ENCODE measurements around the gene CD1E.
"Not testable (repeated sequence)": the region's sequence is repeated elsewhere in the genome, so short reads cannot be mapped to it uniquely, and the experiment has no call there.

The CD1E gene

GRCh38 chr1:158362482-158362881 lies 8.8 kb downstream of the CD1E start:
- DNase-seq (ENCODE audit: low read depth in 1 of 2, low spot score in 1 of 2): no peak

- DNase-seq (ENCODE audit: low read depth in 1 of 2, low spot score in 1 of 2): no peak
These were observed 9.2 kb downstream of the CD1E start for GRCh38 chr1:158362941-158363340.

DNA sequence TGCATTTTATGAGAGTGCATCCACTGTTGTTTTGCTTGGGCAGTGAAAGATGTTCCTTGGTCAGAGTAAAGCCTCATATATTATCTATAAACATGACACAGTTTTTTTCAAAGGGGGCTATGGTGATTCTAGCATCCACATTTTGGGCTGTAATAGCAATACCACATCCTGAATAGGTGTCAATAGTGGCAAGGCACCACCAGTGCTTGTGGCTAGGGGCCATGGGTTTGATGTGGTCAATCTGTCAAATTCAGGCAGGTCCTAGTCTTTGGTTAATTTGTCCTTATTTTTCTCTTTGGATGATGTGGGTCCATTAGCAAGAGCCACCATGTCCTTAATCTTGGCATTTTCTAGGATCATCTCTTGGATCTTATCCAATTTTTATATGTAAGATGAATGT lies 13.1 kb downstream of the CD1E start:
- no peak for DNase-seq (ENCODE audit: low read depth in 1 of 2, low spot score in 1 of 2)

DNA sequence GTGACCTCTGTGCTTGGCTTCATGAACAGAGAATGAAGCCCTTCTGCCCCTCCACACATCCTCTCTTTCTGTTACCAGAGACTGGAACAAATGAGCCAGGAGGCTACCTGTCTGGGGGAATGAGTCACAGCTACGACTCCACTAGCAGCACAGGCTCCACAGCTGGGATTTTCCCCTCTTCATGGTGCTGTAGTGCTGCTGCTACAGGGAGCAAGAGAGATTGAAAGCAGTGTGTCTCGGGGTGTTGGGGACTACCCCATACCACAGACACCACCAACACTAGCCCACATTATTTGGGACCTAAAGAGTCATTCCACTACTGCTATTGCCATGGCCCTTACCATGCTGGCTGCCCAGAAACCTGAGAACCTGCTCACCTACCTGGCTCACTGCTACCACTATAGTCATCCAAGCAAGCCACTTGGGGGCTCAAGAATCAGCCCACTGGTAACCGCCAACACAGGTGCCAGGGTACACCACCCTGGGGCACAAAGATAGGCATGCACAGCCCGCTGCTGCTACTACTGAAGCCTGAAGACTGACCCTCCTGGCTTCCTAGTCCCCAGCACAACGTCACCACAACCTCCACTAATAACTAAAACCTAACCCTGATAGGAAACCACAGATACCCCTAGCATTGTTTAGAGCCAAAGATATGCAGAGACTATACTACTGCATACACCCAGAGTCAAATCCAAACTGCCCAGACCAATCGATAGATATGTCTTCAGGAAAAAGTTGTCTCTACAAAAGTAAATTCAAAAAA lies 17.7 kb downstream of the CD1E start:
- no peak for DNase-seq (ENCODE audit: low read depth in 1 of 2, low spot score in 1 of 2)

DNA sequence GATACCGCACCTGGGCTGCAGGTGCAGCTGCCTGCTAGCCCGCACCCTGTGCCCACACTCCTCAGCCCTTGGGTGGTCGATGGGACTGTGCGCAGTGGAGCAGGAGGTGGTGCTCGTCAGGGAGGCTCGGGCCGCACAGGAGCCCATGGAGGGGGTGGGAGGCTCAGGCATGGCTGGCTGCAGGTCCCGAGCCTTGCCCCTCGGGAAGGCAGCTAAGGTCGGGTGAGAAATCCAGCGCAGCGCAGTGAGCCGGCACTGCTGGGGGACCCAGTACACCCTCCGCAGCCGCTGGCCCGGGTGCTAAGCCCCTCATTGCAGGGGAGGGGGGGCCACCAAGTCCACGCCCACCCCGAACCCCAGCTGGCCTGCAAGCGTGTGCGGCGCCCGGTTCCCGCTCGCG lies 20.4 kb downstream of the CD1E start:
- not testable (repeated sequence) for DNase-seq (ENCODE audit: low read depth in 1 of 2, low spot score in 1 of 2)

- no peak for DNase-seq (ENCODE audit: low read depth in 1 of 2, low spot score in 1 of 2)
These were observed 21.2 kb downstream of the CD1E start for GRCh38 chr1:158374860-158375259.

- DNase-seq (ENCODE audit: low read depth in 1 of 2, low spot score in 1 of 2): no peak
These were observed 36.6 kb downstream of the CD1E start for GRCh38 chr1:158390331-158390730.

DNA sequence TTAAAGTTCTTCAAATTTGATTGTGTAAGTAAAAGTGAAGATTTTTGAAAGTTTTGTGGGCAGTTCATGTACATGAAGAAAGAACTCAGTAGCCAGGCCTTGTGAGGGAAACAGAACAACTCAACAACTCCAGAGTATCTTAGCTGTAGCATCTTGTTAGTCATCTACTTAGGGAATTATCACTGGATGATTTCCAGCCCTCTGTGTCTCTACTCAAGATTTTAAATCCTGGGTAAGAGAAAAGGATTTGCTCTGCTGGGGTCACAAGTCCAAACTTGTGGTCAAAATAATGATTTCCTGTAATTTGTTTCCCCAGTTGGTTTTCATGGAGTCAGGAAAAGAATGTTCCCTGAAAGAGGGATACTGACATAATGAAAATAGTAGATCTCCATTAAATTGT lies 37.4 kb downstream of the CD1E start:
- DNase-seq (ENCODE audit: low read depth in 1 of 2, low spot score in 1 of 2): no peak

DNA sequence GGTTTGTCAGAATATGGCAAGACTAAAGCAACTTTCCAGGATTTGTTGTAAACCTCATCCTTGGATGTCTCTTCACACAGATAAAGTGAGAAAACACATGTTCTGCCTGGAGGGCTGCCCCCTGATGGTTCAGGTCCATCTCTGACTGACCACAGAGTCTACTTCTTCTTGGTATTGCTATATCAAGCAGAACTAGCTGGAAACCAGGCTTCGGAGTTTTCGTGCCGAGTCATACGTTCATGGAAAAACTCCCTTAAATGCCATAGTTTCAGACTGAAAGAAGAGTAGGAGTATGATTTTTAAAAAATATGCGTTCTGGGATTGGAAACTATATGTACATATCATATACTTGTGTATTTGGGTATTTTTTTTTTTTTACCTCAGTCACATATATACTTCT lies 39.8 kb downstream of the CD1E start:
- no peak for DNase-seq (ENCODE audit: low read depth in 1 of 2, low spot score in 1 of 2)

DNA sequence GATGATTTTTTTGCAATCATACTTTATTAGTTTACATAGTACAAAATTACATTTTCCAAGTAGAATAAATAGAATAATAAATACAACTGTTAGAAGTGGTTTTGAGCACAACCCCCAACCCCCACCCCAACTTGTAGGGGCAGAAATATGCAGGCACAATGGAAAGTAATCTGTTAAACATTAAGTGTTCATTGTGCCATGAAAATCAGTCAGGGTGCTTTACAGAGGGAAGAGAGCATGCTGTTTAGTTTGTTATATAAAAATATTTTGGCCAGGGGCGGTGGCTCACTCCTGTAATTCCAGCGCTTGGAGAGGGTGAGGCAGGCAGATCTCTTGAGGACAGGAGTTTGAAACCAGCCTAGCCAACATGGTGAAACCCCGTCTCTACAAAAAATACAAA lies 43.0 kb downstream of the CD1E start:
- no peak for DNase-seq (ENCODE audit: low read depth in 1 of 2, low spot score in 1 of 2)

- DNase-seq (ENCODE audit: low read depth in 1 of 2, low spot score in 1 of 2): no peak
These were observed 45.3 kb downstream of the CD1E start, which contains the start of gene OR10T2 for GRCh38 chr1:158398818-158399514. OR10T2 (minus strand) TSS chr1:158399466; CDS start chr1:158399466, 0 bp downstream.

- no peak for DNase-seq (ENCODE audit: low read depth in 1 of 2, low spot score in 1 of 2)
These were observed 47.2 kb downstream of the CD1E start for GRCh38 chr1:158400871-158401270.

DNA sequence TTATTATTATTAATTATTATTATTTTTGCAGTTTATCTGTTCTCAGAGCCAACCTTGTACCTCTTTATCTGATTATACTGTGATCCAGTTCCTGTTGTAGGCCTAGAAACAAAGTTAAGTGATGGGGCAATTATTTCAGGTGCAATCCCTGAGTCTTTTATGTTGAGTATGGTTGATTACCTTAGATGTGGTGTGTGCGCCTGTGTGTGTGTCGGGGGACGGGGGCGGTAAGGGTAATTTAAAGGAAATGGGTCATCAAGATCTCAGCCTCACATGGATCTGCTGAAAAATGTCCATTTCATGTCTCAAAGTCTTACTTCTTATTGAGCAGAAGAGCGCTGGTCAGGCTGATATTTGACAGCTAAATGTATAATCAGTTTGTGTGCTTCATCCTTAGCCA lies 53.4 kb downstream of the CD1E start:
- DNase-seq (ENCODE audit: low read depth in 1 of 2, low spot score in 1 of 2): no peak

Data from activated T-helper 1 cell treated with anti-CD3 and anti-CD28 coated beads, Interleukin-2, amount 50 U/mL, for 16 hours (primary cell).